ENCODE data around the gene TNRC18.

GRCh38 chr7:5278766-5279165 lies 144.9 kb downstream of the TNRC18 start:
- TF ChIP-seq CTCF (IDR thresholded peaks at IDR 0.05; ENCODE audit: low read length) (no peak), EZH2 (IDR thresholded peaks at IDR 0.05; ENCODE audit: borderline replicate concordance, low read length) (no peak)
